Hematopoietic multipotent progenitor cell treated with erythropoietin and hydrocortisone succinate and interleukin-3 and kit ligand, for 4 days (in vitro differentiated cells): Measurements from ENCODE around the gene FAM83C.
A peak's percentile ranks its signal among the peaks of the same experiment; 100 is the strongest.

Experiments used
- DNase-seq: peaks from one replicate; pipeline ENCODE4 v3.0.0-alpha.2; 2015

The FAM83C gene

DNA sequence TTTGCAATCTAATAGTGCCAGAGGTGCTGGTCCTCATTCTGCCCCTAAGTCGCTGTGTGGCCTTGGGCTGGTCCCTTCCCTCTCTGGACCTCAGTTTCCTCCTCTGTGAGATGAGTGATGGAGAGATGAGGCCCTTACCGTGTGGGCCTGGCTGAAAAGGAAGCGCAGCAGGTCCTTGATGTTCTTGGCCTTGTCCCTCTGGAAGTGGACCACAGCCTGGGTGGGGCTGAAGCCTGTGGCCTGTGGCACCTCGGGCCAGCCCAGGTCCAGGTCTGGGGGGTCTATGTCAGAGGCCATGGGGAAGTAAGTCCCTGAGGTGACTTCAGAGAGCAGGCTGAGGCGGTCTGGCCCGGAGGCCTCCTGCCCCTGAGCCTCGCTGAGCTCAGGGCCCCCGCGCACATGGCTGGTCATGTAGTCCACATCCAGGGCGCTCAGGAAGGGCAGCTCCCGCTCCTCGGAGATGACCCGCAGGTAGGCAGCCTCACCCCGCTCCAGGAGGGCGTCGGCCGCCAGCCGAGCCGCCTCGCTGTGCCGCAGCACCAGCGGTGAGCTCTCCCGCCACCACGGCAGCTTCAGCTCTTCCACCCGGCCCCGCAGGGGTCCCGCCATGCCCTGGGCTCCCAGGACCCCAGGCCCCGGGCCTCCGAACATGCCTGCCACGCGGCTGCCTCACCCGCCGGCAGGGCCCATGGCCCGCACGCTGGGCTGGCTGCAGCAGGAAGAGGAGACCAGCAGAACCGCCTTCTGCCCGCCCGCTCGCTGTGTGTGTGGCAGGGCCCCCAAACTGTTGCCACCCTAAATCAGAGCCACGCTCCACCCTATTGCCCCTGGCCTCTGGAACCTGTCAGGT lies at the start of gene FAM83C:
Gene FAM83C, minus strand, starts transcription at position 772 of the 850 bp plus-strand sequence. Its CDS starts 121 bp downstream, at position 651.
- DNase-seq = no peak

- no peak for DNase-seq
These were observed 49.3 kb upstream of the FAM83C start for GRCh38 chr20:35341366-35342028.

DNA sequence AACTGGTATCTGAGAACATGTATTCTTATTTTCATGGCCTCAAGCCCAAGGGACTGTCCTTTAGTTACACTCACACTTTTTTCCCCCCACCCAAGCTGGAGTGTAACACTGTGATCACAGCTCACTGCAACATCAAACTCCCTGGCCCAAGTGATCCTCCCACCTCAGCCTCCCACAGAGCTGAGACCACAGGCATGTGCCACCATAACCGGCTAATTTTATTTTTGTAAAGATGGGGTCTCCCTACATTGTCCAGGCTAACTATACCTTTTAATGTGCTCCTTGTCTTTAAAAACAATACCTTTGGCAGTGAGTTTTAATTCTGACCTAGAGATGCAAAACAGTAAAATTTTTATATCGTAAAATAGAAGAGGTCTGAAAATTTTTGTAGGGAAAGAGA lies 48.2 kb upstream of the FAM83C start:
- DNase-seq = no peak

DNA sequence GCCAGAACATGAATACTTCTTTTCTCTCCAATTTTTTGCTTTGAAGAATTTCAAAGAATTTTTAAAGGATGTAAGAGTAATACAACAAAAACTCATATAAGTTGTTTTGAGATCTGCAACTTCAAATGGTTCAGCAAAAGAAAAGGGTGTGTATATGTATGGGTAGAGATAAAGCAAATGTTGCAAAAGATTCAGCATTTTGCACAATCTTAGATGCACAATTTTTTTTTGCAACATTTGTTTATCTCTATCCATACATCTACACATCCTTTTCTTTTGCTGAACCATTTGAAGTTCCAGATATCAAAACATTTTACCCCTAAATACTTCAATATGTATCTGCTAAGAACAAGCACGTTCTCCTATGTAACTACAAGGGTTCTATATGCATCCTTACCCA lies 47.4 kb upstream of the FAM83C start:
- DNase-seq = peak; percentile 60

GRCh38 chr20:35339007-35339406 lies 46.8 kb upstream of the FAM83C start:
- DNase-seq = peak; percentile 15

- no peak for DNase-seq
These were observed 42.3 kb upstream of the FAM83C start for GRCh38 chr20:35334311-35335101.

- DNase-seq = no peak
These were observed 41.4 kb upstream of the FAM83C start for GRCh38 chr20:35333606-35334005.

GRCh38 chr20:35332540-35333200 lies 40.4 kb upstream of the FAM83C start:
- no peak for DNase-seq

GRCh38 chr20:35329435-35330139 lies 37.4 kb upstream of the FAM83C start:
- DNase-seq = peak; percentile 83

DNA sequence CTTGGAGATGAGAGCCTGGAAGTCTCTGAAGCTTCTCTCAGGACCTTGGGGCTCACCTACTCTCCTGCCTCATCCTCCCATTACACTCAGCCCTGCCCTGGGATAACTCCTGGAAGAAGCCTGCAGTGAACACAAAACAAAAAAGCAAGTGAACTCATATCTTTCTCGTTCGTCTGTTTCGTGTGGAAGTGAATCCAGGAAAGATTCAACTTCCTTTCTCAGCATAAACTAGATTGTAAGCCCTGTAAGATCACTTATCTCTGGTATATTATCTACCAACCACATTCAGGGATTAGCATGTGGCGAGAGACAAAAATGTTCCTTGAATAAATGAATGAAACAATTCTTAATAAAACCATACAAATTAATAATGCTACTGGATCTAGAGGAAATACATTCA lies 36.5 kb upstream of the FAM83C start:
- DNase-seq = no peak

DNA sequence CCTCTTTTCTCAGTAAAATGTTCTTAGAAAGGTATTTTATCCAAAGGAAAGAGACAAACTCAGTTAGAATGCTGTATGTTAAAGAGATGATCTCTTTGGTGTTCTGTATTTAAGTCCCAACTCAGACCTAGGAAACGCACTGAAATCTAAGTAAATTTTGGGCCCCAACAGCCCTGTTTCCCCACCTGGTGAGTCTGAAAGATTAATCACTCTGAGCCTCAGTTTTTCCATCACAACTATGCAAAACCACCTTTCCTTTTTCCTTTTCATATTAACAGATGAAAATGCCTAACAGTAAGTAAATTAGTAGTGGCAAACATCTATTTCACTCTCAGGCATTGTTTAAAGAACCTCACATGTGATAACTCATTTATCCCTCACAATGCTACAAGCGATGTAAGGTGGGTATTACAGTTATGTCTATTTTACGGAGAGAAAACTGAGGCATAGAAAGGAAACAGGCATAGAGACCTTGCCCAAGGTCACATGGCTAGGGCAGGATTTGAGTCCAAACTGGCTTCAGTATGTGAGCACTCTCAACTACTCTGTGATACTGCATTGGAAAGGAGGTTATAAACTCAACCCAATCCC lies 36.0 kb upstream of the FAM83C start:
- DNase-seq = no peak

GRCh38 chr20:35327074-35327976 lies 35.1 kb upstream of the FAM83C start:
- DNase-seq = no peak

GRCh38 chr20:35326740-35327073 lies 34.5 kb upstream of the FAM83C start:
- DNase-seq = no peak

GRCh38 chr20:35326021-35326739 lies 34.0 kb upstream of the FAM83C start:
- DNase-seq = no peak

GRCh38 chr20:35325401-35325800 lies 33.2 kb upstream of the FAM83C start:
- no peak for DNase-seq

DNA sequence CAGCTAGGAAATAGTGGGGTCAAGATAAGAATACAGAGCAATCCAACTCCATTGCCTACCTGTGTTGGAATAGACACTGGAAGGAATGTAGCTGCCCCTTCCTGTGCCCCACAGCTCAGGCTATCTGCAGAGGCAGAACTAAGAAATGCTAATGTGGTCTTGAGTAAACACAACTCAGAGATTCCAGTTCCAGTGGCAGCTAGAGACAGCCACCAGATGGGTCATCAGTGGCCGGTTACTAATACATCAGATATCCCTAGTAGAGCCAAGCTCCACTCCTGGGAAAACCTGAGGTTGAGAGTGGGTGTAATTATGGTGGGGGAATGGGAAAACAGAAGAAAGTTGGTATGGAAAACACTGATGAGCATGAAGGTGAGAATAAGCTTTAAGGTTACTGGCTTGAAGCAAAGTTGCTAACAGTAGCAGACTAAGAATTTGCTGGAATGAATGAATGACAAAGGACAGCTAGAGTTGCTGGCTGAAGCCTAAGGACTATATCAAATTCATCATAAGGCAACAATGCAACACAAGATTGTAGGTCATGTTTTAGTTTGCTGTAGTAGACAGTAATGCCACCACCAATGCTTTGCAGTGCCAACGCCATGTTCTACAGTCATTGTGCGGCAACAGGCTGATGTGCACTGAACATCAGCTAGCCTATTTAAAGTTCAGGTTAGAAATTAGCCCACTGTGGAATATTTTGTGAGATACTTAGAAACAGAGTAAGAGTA lies 28.3 kb upstream of the FAM83C start:
- no peak for DNase-seq

GRCh38 chr20:35319871-35320197 lies 27.6 kb upstream of the FAM83C start:
- DNase-seq = no peak

- DNase-seq = no peak
These were observed 27.1 kb upstream of the FAM83C start for GRCh38 chr20:35319192-35319870.
